H7 (cell line): ENCODE data around the gene CPNE7. TPM values are rescaled to one million over a fixed set of nuclear protein-coding genes. Genes with fewer than 3 reads are reported as not detected.

Source experiments
- DNase-seq: peaks from one replicate; pipeline ENCODE4 v3.0.0; 2012
- H3K27me3 ChIP-seq: 2 replicates; pipeline ENCODE4 v1.6.0; 2011; ENCODE audit warnings: mild to moderate bottlenecking, low read length; ENCODE audit not compliant: control insufficient read depth, insufficient read depth
- H3K36me3 ChIP-seq: replicated peaks from 2 replicates; pipeline ENCODE4 v1.5.1; 2011; ENCODE audit warnings: low read length; ENCODE audit not compliant: control insufficient read depth, insufficient read depth
- H3K4me3 ChIP-seq: 2 replicates; pipeline ENCODE4 v1.5.1; 2011; ENCODE audit warnings: low read depth, mild to moderate bottlenecking, control low read depth, low read length, moderate library complexity; ENCODE audit not compliant: insufficient read depth
- total RNA-seq: library from RNA; depleted of rRNA; stranded (reverse); fragments of >200 nt; shearing (Covaris generic); gene quantifications from 2 replicates; pipeline ENCODE4 v1.2.3, GENCODE V29; 2014

CPNE7 gene
- total RNA-seq, 1 experiment from 2014 or later: 5.9 TPM

DNA sequence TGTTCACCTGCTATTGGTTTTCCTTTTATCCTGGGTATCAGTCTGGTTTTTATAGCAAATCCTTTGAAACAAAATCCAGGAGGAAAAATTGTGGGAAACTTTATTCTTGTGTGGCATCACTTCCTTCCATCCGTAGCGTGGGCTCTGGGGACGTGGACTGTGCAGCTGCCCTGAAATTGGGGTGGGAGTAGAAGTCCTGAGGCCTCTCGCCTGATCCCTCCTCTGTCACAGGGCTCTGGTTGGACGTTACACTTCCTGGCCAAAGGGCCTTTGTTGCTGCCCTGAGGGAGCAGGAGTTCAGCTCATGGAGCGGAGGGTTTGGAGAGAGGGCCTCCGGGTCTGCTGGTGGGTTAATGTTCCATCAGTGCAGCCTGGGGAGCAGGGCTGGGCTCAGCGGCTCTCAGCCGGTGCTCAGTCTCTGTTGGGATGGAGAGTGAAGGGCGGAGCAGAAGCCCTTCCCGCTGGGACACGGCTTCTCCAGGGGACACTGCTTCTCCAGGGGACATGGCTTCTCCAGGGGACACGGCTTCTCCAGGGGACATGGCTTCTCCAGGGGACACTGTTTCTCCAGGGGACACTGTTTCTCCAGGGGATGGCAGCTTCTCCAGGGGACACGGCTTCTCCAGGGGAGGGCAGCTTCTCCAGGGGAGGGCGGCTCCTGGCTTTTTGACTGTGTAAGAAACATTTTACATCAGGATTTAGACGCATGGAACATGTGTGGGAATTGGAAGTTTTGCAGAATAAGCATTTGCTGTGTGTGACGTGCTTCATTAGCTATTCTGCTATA, 30.3 kb upstream of the CPNE7 start:
- no peaks in the 10 kb centered on the region for H3K27me3 ChIP-seq
- no peak for DNase-seq
- peaks cover 30% of the 10 kb centered on the region for H3K36me3 ChIP-seq
- H3K4me3 ChIP-seq: no peak overlapping the region

- DNase-seq: no peak
- Histone ChIP-seq H3K4me3 (no peak overlapping the region), H3K27me3 (no peaks in the 10 kb centered on the region), H3K36me3 (peaks cover 32% of the 10 kb centered on the region)
Measured at GRCh38 chr16:89545831-89546574, 29.6 kb upstream of the CPNE7 start.

DNA sequence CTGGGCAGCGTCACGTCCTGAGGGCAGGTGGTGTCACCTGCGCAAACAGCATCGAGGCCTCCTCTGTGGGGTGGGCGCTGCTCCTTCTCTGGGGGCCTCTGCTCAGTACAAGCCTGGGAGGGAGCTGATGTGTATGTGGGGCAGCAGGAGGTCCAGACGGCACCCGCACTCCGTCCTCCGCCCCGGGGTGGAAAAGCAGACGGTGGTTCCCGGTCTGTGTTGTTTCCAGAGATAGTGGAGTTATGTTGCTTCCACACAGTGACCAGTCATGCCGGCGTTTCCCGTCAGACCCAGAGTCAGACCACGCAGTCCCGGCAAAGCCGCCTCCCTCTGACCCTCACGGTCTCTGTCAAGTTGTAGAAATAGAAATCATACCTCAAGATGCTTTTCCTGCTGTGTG, 28.8 kb upstream of the CPNE7 start:
- Histone ChIP-seq H3K4me3 (no peak overlapping the region), H3K27me3 (no peaks in the 10 kb centered on the region), H3K36me3 (peaks cover 36% of the 10 kb centered on the region)
- DNase-seq: no peak

DNA sequence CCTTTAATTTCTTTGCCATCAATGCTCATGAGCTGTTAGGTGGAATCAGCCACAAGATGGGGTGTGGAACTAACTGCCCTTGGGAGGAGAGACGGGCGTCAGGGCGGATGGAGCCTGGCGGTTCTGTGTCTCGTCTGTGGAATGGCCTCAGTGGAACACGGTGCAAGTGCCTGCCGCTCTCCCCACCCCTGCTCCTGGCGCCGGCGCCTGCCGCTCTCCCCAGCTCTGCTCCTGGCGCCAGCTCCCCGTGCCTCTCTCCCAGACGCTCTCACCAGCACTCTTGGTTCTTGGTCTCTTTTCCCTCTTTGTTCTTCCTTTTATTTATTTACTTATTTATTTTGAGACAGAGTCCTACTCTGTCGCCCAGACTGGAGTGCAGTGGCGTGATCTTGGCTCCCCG, 28.3 kb upstream of the CPNE7 start:
- DNase-seq: no peak
- H3K27me3 ChIP-seq: no peaks in the 10 kb centered on the region
- H3K4me3 ChIP-seq: no peak overlapping the region
- peaks cover 36% of the 10 kb centered on the region for H3K36me3 ChIP-seq

DNA sequence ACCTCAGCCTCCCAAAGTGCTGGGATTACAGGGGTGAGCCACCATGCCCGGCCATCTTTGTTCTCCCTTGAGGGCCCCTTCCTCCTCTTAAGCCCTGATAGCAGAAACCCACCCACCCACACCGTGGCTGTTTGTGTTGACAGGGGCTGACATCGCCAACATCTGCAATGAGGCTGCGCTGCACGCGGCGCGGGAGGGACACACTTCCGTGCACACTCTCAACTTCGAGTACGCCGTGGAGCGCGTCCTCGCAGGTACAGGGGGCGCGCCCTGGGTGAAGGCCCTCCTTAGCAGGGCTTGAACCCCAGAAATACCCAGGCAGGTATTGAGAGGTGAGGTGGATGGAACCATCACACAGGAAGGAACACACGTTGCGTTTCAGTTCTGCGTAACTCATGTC, 27.7 kb upstream of the CPNE7 start:
- H3K36me3 ChIP-seq: peaks cover 40% of the 10 kb centered on the region
- H3K4me3 ChIP-seq: no peak overlapping the region
- DNase-seq: no peak
- H3K27me3 ChIP-seq: no peaks in the 10 kb centered on the region

- peak; percentile 70 for DNase-seq
- Histone ChIP-seq H3K36me3 (peaks cover 43% of the 10 kb centered on the region), H3K27me3 (no peaks in the 10 kb centered on the region), H3K4me3 (no peak overlapping the region)
Measured at GRCh38 chr16:89548344-89549006, 27.1 kb upstream of the CPNE7 start.

DNA sequence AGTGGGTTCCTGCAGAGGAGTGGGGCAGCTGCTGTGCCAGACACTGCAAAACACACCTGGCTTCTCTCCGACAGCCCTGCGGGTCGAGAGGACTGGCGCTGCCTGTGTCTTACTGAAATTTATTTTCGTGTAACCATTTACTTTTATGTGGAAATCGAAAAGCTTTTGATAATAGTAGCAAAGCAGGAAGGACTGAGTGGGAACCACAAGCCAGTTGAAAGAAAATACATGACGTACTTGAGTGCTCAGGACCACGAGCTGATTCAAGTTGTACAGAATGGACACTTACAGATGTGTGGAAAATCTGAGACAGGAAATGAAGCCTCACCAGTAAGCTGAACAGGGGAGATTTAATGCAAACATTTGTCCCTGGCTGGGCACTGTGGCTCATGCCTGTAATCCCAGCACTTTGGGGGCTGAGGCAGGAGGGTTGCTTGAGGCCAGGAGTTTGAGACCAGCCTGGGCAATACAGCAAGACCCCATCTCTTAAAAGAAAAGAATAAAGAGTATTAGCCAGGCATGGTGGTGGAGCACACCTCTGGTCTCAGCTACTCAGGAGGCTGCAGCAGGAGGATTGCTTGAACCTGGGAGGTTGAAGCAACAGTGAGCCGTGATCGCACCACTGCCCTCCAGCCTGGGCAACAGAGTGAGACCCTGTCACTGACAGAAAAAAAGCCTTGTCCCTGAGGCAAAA, 26.4 kb upstream of the CPNE7 start:
- Histone ChIP-seq H3K36me3 (peaks cover 44% of the 10 kb centered on the region), H3K27me3 (no peaks in the 10 kb centered on the region)
- DNase-seq: no peak

GRCh38 chr16:89550421-89551007, 25.0 kb upstream of the CPNE7 start:
- DNase-seq: no peak
- no peaks in the 10 kb centered on the region for H3K27me3 ChIP-seq
- no peak overlapping the region for H3K4me3 ChIP-seq
- H3K36me3 ChIP-seq: peaks cover 41% of the 10 kb centered on the region

More for the DNA sequence above, 26.4 kb upstream of the CPNE7 start:
- H3K4me3 ChIP-seq: no peak overlapping the region

GRCh38 chr16:89552329-89552728, 23.2 kb upstream of the CPNE7 start:
- Histone ChIP-seq H3K36me3 (peaks cover 43% of the 10 kb centered on the region), H3K4me3 (no peak overlapping the region), H3K27me3 (no peaks in the 10 kb centered on the region)
- DNase-seq: no peak

DNA sequence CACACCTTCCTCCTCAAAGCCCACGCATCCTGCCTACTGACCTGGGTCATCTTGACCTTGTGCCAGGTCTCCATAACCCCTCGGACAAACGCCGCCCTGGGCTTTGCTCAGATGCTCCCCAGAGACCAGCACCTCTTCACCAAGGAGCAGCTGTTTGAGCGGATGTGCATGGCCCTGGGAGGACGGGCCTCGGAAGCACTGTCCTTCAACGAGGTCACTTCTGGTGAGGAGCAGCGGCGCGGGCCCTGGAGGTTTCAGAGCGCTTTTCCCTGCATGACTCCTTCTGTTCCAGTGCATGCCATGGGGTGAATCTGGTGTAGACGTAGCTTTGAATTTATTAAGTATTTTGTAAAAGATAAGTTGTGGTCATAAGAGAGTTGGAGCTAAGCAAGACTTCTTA, 22.6 kb upstream of the CPNE7 start:
- Histone ChIP-seq H3K4me3 (no peak overlapping the region), H3K36me3 (peaks cover 44% of the 10 kb centered on the region), H3K27me3 (no peaks in the 10 kb centered on the region)
- DNase-seq: no peak

- Histone ChIP-seq H3K27me3 (no peaks in the 10 kb centered on the region), H3K4me3 (no peak overlapping the region), H3K36me3 (peaks cover 41% of the 10 kb centered on the region)
- DNase-seq: peak; percentile 60
Measured at GRCh38 chr16:89553733-89554132, 21.8 kb upstream of the CPNE7 start.

- DNase-seq: no peak
- Histone ChIP-seq H3K36me3 (peaks cover 35% of the 10 kb centered on the region), H3K4me3 (no peak overlapping the region), H3K27me3 (no peaks in the 10 kb centered on the region)
Measured at GRCh38 chr16:89554343-89554742, 21.2 kb upstream of the CPNE7 start.

DNA sequence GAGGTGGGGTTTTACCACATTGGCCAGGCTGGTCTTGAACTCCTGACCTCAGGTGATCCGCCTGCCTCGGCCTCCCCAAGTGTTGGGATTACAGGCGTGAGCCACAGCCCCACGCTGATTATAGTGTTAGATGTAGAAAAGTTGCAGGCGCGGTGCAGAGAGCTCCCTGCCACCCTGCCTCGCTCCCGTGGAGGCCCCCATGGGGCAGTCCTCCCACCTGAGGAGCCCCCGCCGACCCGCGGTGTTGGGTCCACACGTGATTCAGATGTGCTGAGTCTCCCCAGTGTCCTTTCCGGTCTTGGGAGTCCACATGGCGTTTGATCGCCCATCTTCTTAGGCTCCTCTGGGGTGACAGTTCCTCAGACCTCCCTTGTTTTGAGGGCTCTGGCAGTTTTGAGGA, 20.3 kb upstream of the CPNE7 start:
- DNase-seq: no peak
- Histone ChIP-seq H3K27me3 (no peaks in the 10 kb centered on the region), H3K4me3 (no peak overlapping the region), H3K36me3 (peaks cover 32% of the 10 kb centered on the region)

DNA sequence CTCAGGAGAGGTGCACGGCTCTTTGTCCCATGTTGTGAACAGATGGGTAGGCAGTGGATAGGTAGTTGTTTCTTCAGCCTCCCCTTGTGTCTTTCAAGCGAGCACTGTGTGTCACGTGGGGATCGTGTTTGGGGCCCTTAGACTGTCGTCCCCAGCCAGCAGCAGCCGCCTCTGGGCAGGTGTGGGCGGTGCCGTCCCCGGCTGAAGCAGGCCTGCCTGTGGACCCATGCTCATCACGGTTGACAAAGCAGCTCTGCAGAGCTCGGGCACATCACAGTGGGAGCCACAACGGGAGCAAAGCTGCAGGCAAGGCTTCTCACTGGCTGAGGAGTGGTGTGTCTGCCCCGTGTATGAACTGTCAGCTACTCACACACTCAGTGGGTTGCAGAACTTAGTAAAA, 19.8 kb upstream of the CPNE7 start:
- no peak for DNase-seq
- peaks cover 30% of the 10 kb centered on the region for H3K36me3 ChIP-seq
- H3K4me3 ChIP-seq: no peak overlapping the region
- no peaks in the 10 kb centered on the region for H3K27me3 ChIP-seq
